SKM-1 (cell line): Measurements from ENCODE around the gene ASXL1.

ENCODE experiments used
- DNase-seq: peaks from one replicate; lab custom pipeline; 2025; ENCODE audit not compliant: unreplicated experiment; lab: John Stamatoyannopoulos, UW

Gene ASXL1

DNA sequence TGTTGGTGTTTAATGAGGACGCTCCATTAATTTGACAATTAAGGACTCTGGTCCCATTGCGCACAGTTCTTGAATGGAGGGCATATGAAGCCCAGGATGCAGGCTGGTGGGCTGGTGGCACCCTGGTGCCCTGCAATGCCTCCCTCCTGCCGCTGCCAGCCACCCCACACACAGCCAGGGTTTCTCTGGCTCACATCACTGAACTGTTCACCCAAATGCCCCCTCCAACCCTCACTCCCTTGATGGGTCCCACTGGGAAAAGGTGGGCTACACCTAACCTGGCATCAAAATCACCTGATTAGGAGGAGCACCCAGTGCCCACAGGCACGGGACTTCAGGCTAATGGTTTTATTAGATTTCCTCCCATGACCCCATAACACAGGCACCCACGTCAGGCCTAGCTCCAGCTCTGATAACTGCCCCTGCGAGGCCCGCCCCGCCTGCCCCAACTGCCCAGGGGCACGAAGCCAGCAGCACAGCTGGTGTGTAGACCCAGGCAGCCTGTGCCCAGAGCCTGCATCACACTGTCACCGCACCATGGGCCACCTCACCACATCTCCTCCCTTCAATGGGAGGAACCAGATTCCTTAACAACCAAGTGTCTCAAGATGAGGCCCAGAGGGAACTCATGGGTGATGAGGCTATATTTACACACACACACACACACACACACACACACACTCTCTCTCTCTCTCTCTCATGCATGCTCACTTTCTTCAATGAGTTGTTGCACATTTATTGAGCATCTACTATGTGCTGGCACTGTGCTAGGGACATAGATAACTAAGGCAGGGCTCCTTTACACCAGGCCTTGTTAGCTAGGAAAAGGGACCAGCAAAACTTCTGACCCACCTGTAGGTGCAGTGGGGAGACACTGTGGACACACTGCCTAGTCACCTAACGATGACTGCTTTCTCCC, 119.7 kb downstream of the ASXL1 start:
- no peak for DNase-seq

DNA sequence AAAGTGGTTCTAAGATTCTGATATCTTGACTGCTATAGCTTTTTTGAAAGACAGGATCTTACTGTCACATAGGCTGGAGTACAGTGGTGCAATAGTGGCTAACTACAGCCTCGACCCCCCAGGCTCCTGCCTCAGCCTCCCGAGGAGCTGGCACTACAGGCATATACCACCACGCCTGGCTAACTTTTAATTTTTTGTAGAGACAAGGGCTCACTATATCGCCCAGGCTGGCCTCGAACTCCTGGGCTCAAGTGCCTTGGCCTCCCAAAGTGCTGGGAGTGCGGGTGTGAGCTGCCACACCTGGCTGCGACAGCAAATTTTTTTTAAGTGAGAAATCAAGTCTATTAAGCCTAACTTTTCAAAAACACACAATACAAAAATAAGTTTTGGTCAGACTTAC, 120.4 kb downstream of the ASXL1 start:
- DNase-seq = no peak

- no peak for DNase-seq
Observed at GRCh38 chr20:32479012-32479411, 120.9 kb downstream of the ASXL1 start.

DNA sequence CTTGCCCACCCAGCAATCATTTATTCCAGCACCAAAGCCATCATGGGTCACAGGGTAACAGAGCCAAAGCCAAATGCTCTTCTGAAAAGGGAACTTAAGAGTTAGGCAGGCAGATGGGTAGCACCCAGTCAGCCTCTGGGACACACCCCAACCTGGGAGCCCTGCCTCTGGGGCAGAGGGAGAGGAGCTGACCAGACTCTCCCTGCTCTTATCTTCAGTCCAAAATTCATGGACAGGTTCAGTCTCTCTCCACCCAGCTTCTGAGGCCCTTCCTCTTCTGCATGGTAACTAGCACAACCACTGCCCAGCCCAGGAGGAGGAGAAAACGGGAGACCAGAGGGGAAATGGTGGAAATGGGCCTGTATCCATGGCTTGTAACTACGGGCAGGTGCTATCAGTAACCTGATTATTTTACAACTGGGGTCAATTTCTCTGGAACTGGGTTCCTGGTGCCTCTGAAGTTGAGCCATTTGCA, 121.6 kb downstream of the ASXL1 start:
- no peak for DNase-seq

DNA sequence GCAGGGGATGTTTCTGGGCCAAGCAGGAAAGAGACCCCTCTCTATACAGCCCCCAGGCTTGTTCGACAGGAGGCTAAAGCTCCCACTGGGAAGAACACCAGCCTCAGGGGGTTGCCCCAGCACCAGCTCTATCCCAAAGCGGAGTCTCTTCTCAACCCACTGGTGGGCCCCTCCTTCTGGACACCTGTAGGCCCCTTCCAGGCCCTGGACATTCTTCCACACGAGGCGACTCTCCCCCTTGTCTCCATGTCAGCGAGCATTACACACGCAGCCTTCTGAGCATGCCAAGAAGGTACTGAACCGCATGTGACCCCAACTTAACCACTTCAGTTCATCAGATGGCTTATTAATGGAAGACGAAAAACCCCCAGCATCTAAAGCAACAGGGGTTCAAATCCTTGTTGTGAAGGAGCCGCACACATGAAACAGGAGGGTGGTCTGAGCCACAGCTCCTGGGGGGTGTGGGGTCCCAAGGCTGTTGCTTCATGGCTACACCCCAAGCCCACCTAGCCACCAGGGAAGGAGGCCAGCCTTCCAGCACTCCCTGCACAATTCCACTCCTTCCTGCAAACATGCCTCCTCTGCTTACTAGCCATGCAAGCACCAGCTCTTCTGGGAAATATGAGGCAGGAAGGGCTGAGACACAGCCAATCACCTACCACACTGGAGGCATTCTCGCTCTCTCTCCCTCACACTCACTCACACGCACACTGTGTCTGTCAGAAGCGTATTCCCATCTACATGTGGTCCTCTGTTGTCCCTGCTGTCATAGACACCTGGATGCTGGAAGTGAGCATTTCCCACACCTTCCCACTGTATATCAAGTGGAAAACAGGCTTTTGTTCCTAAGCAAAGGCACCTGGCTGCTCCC, 122.5 kb downstream of the ASXL1 start:
- DNase-seq = no peak

DNA sequence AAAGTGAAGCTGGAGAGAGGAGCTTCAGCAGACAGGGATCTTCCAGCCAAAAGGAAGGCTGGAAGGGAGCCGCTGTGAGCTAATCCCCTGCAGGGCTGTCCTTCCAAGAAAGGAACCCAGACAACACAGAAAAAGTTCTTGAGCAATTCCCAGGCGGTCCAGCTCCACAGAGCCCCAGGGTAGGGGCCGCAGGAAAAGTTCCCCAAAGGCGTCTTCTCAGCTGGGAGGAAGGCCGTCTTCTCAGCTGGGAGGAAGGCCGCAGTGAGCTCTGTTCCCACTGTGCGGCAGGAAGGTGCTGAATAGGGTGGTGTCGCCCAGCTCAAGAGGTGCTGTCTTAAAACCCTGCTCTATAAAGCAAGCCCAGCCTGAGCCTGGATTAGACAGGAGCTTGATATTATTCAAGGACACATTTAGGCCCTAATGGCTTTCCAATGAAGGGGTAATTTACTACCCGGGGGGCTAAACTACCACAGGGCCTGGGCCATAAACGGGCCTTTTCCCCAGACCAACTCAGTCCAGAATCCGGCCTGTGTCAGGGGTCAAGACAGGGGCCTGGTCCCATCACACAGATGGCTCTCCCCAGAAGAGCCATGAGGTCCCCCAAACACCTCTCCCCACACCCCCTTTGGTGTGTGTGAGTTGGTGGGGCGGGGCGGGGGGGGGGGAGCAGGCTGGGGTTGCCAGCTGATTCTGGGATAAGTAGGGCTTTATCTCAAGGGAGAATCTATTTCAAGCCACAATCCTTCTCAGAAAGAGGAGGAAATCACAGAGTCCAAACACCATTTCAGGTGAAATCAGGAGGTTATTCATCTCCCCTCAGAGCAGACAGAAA, 123.4 kb downstream of the ASXL1 start:
- DNase-seq = no peak

DNA sequence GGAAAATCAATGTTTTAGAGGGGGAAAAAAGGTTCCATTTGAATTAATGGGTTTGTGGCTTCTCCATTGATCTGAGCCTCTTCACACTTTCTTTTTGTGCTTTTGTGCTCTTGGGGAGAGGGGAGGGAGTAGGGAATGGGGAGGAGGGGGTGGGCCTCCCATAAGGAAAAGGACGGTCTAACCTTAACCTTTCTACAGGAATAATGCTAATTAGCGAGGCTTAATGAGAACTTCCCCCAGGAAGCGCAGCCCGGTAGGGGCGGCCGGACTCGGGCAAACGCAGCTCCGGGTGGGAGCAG, 124.0 kb downstream of the ASXL1 start:
- no peak for DNase-seq

DNA sequence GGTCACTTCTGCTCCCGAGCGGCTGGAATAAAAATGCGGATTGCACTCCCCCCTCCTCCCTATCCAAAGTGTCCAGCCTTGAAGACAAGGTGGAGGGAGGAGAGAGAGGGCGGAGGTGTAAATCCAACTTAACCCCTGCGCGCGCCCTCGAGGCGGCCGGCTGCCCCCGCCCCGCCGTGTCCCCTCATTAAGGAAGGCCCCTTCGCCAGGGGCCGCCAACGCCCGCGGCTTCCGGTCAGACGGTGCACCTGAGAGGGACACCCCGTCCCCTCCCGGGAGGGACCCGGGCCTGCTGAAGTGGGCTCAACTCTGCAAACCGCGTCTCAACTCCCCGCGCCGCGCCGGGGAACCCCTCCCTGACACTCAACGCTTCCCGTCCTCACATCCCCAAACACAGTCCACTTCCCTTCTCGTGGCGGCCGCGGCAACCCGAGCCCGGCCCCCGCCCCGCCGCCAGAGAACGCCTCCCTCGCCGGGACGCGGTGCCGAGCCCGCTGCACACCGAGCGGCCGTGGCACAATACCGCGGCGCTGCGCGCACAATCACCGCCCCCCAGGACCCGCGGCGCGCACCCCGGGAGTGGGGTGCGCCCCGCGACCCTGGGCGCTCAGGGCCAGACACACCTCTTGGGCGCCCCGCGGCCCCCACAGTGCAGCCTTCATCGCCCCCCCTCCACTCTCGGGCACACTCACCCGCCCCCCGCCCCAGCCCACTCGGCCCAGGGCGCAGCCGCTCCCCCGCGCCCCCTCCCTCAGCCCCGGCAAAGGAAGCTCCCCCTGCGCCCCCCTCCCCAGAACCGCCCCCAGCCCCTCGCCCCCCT, 124.5 kb downstream of the ASXL1 start:
- DNase-seq = peak; percentile 11

DNA sequence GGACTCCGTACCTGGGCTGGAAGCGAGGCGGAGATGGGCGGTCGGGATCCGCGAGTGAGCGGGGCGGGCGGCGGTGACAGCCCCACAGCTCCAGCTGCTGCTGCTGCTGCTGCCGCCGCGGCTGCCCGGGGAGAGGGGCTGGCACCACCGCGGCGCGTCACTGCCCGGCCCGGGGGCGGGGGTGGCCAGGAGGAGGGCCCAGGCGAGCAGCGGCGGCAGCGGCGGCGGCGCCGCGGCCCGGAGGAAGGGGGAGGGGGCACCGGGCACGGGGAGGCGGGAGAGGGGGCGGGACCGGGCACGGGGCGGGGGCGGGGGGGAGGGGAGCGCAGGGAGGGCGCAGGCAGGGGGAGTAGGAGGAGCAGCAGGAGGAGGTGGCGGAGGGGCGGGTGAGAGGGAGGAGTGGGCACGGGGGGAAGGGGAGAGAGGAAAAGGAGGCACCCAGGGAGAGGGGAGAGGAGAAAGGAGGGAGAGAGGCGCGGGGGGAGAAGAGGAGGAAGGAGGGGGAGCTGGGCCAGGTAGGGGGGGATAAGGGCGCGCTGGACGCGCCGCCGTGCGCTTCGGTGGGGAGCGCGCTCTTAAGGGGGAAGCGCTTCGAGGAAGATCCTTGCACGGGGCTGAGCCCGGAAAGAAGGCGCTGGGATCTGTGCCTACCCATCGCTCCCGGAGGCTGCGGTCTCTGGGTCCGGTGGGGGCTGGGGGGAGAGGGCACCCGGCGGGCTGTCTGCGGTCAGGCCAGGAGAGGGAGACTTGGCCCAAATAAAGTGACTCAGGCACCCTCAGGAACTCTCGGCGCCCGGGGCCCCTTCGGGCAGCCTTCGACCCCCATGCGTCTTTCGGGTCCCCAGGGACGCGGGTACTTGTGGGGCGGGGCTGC, 125.5 kb downstream of the ASXL1 start:
- DNase-seq = no peak

- no peak for DNase-seq
Observed at GRCh38 chr20:32484225-32484957, 126.3 kb downstream of the ASXL1 start.

DNA sequence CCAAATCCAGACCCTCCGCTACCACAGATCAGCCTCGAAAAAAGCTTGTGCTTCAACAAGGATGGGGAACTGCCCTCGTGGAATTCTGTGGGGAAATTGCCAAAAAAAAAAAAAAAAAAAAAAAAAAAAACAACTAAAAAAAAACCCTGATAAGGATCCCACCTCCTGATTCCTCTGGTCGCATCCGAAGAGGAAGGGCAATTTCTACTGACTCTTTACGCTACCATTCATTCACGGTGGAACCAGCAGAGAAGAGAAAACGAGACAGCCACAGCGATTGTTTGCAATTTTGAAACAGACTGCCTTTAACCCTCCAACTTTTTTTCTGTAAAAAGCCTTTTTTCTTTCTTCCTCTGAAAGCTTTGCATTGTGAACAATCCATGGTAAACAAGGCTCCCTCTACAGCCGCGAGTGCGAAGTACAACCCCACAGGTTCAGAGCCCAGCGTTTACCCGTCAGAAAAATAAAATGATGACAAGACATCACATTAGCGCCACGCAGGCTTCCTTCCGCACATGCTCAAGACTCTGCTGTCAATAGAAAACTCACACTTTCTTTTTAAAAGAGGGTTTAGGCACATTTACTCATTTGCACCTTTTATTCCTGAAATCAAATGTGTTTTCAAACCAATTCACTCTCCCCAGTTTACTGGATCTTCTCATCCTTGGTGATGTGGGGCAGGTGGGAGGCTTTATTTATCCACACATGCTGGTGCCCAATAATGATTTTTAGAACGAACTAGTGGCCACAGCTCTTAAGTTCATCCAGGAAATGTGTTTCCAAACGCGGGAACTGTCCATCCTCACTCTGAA, 127.0 kb downstream of the ASXL1 start:
- DNase-seq = peak; percentile 76

GRCh38 chr20:32485770-32486478, 127.8 kb downstream of the ASXL1 start:
- DNase-seq = no peak

DNA sequence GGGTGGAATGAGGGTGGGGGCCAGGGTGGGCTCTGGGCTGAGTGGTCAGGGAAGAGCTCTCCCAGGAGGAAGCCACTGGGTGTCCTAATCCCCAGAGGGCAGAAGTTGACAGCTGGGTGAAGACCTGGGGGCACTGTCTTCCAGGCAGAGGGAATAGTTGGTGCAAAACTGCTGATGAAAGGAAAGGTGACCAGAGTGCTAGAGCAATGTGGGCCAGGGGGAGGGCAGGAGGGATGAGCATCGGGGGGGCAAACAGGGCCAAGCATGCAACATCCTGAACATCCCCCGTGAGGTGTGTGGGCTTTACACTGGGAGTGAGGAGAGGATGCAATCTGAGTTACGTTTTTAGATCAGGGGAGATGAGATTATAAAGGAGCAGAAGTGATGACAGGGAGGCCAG, 129.2 kb downstream of the ASXL1 start:
- no peak for DNase-seq

GRCh38 chr20:32488066-32488838, 130.1 kb downstream of the ASXL1 start:
- no peak for DNase-seq
